Measurements from ENCODE around the gene GAL3ST2.
"Not testable (repeated sequence)": the region's sequence is repeated elsewhere in the genome, so short reads cannot be mapped to it uniquely, and the experiment has no call there.

Gene GAL3ST2

GRCh38 chr2:241809383-241810306 is 33.0 kb downstream of the GAL3ST2 start:
- DNase-seq = no peak

GRCh38 chr2:241810307-241811200 is 33.9 kb downstream of the GAL3ST2 start:
- DNase-seq = no peak

- no peak for DNase-seq
Observed at GRCh38 chr2:241811201-241811951, 34.8 kb downstream of the GAL3ST2 start.

GRCh38 chr2:241811952-241812729 is 35.5 kb downstream of the GAL3ST2 start:
- no peak for DNase-seq

GRCh38 chr2:241812730-241813643 is 36.4 kb downstream of the GAL3ST2 start:
- DNase-seq = no peak

- no peak for DNase-seq
Observed at GRCh38 chr2:241813644-241814392, 37.2 kb downstream of the GAL3ST2 start.

- DNase-seq = no peak
Observed at GRCh38 chr2:241814393-241814642, 37.7 kb downstream of the GAL3ST2 start.

GRCh38 chr2:241814643-241815476 is 38.2 kb downstream of the GAL3ST2 start:
- no peak for DNase-seq

GRCh38 chr2:241815477-241816430 is 39.1 kb downstream of the GAL3ST2 start:
- DNase-seq = no peak

GRCh38 chr2:241816431-241817121 is 40.0 kb downstream of the GAL3ST2 start:
- no peak for DNase-seq

- no peak for DNase-seq
Observed at GRCh38 chr2:241817126-241817820, 40.7 kb downstream of the GAL3ST2 start.

- not testable (repeated sequence) for DNase-seq
Observed at GRCh38 chr2:241817821-241818215, 41.2 kb downstream of the GAL3ST2 start.

GRCh38 chr2:241818229-241818942 is 41.8 kb downstream of the GAL3ST2 start:
- DNase-seq = no peak

GRCh38 chr2:241818943-241819270 is 42.3 kb downstream of the GAL3ST2 start:
- DNase-seq = no peak

- DNase-seq = not testable (repeated sequence)
Observed at GRCh38 chr2:241819947-241820624, 43.5 kb downstream of the GAL3ST2 start.

All from activated CD4-positive, alpha-beta T cell treated with anti-CD3 and anti-CD28 coated beads for 4 hours (primary cell).